Raji (cell line): Measurements from ENCODE around the gene CRYGC.
"Not testable (repeated sequence)": the region's sequence is repeated elsewhere in the genome, so short reads cannot be mapped to it uniquely, and the experiment has no call there.

Experiments used
- POLR2A ChIP-seq: IDR thresholded peaks from 2 replicates; pipeline ENCODE4 v1.6.1; 2011; ENCODE audit warnings: low read depth, low read length, control low read depth; ENCODE audit not compliant: insufficient read depth

Gene CRYGC

GRCh38 chr2:208142925-208143799 is 13.5 kb upstream of the CRYGC start:
- TF ChIP-seq POLR2A: no peak

GRCh38 chr2:208142240-208142924 is 12.8 kb upstream of the CRYGC start:
- TF ChIP-seq POLR2A: no peak

GRCh38 chr2:208139447-208139846 is 9.8 kb upstream of the CRYGC start:
- no peak for TF ChIP-seq POLR2A

- TF ChIP-seq POLR2A: no peak
These were observed 7.1 kb upstream of the CRYGC start for GRCh38 chr2:208136716-208137094.

GRCh38 chr2:208135794-208136715 is 6.4 kb upstream of the CRYGC start:
- TF ChIP-seq POLR2A: no peak

GRCh38 chr2:208134928-208135586 is 5.4 kb upstream of the CRYGC start:
- TF ChIP-seq POLR2A: no peak

GRCh38 chr2:208130712-208131110 is 1.1 kb upstream of the CRYGC start:
- no peak for TF ChIP-seq POLR2A

- TF ChIP-seq POLR2A: no peak
These were observed 1.5 kb downstream of the CRYGC start for GRCh38 chr2:208128136-208128535.

- TF ChIP-seq POLR2A: no peak
These were observed 2.5 kb downstream of the CRYGC start for GRCh38 chr2:208127090-208127489.

- TF ChIP-seq POLR2A: no peak
These were observed 4.4 kb downstream of the CRYGC start for GRCh38 chr2:208125251-208125650.

- TF ChIP-seq POLR2A: not testable (repeated sequence)
These were observed 5.5 kb downstream of the CRYGC start, which contains the start of gene CRYGD for GRCh38 chr2:208124013-208124715. CRYGD (minus strand) TSS chr2:208124524; CDS start chr2:208124473, 51 bp downstream.

GRCh38 chr2:208122248-208122647 is 7.4 kb downstream of the CRYGC start:
- no peak for TF ChIP-seq POLR2A

- no peak for TF ChIP-seq POLR2A
These were observed 10.7 kb downstream of the CRYGC start for GRCh38 chr2:208118918-208119317.

GRCh38 chr2:208112969-208113368 is 16.7 kb downstream of the CRYGC start:
- TF ChIP-seq POLR2A: no peak
